Cardiac fibroblast (primary cell): ENCODE data around the gene DNAJC27.

Source experiments
- DNase-seq, 2 donors: peaks; one replicate each; pipeline versions ENCODE4 v3.0.0 to v3.0.0-alpha.2; 2010; ENCODE audit warnings: low read depth in 2 of 2
- H3K4me3 ChIP-seq, 2 donors: replicated peaks in 1 of 2; 1 replicate in 1 of 2; 2 replicates in 1 of 2; pipeline ENCODE4 v1.5.1; 2011; ENCODE audit warnings: low read depth in 2 of 2, low read length in 2 of 2, mild to moderate bottlenecking in 2 of 2, moderate library complexity in 1 of 2
- TF ChIP-seq, protein P1 (sequence below): IDR thresholded peaks from one replicate; pipeline ENCODE4 v1.5.1; 2011; ENCODE audit warnings: low read depth, mild to moderate bottlenecking, low read length, inconsistent platforms

Gene DNAJC27

GRCh38 chr2:24971286-24971535 lies 544 bp downstream of the DNAJC27 start:
- DNase-seq, result no peak

GRCh38 chr2:24970483-24971285 lies 1.1 kb downstream of the DNAJC27 start:
- peak overlapping the region; percentile 83 to 87 for H3K4me3 ChIP-seq
- TF ChIP-seq, protein P1, sequence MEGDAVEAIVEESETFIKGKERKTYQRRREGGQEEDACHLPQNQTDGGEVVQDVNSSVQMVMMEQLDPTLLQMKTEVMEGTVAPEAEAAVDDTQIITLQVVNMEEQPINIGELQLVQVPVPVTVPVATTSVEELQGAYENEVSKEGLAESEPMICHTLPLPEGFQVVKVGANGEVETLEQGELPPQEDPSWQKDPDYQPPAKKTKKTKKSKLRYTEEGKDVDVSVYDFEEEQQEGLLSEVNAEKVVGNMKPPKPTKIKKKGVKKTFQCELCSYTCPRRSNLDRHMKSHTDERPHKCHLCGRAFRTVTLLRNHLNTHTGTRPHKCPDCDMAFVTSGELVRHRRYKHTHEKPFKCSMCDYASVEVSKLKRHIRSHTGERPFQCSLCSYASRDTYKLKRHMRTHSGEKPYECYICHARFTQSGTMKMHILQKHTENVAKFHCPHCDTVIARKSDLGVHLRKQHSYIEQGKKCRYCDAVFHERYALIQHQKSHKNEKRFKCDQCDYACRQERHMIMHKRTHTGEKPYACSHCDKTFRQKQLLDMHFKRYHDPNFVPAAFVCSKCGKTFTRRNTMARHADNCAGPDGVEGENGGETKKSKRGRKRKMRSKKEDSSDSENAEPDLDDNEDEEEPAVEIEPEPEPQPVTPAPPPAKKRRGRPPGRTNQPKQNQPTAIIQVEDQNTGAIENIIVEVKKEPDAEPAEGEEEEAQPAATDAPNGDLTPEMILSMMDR, result no peak
- peak; percentile 53 to 55 for DNase-seq

More at GRCh38 chr2:24971286-24971535, 544 bp downstream of the DNAJC27 start:
- TF ChIP-seq, protein P1, result no peak
- H3K4me3 ChIP-seq, result peak overlapping the region; percentile 83 to 87

DNA sequence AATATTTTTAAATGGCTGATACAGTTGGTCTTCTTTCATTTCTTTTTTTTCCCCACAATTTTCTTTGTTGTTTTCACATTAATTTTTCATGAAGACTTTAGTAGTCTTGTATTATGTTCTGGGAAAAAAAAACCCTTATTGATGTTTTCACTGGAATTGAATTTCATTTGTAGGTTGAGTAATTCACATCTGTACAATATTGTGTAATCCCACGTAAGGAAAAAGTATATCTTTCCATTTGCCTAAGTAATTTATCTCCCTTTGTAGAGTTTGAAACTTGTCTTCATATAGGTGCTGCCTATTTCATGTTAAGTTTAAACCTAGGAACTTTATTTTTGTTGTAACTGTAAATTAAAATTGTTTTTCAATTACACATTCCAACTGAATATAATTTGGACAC lies 2.0 kb downstream of the DNAJC27 start:
- DNase-seq, result peak; percentile 15 to 33
- no peak overlapping the region for H3K4me3 ChIP-seq
- TF ChIP-seq, protein P1, result no peak

GRCh38 chr2:24961903-24962302 lies 9.9 kb downstream of the DNAJC27 start:
- TF ChIP-seq, protein P1, result no peak
- no peak for DNase-seq

GRCh38 chr2:24959761-24960160 lies 12.0 kb downstream of the DNAJC27 start:
- DNase-seq, result no peak
- H3K4me3 ChIP-seq, result no peak overlapping the region
- TF ChIP-seq, protein P1, result no peak

More at GRCh38 chr2:24961903-24962302, 9.9 kb downstream of the DNAJC27 start:
- no peak overlapping the region for H3K4me3 ChIP-seq

DNA sequence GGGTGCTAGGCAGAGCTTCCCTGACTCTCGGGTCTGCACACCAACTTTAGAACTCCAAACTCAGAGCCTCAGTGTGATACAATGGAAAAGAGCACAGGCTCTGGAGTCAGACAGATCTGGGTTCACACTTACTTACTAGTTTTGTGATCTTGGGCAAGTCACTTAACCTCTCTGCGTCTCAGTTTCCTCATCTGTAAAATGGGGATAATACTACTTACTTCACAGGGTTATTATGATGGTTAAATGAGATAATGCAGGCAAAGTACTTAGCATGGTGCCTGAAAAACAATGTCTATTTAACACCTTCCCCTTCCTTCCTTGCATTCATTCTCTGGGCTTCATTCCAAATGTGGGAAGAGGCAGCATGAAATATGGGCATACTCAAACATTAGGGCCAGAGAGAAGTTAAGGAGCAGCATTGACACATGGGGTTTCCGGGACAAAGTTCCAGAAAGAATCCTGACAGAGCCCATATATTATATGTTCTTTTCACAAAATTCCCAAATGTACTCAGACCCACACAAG lies 13.3 kb downstream of the DNAJC27 start:
- TF ChIP-seq, protein P1, result no peak
- DNase-seq, result peak in 1 of 2 donors; percentile 4
- H3K4me3 ChIP-seq, result no peak overlapping the region

DNA sequence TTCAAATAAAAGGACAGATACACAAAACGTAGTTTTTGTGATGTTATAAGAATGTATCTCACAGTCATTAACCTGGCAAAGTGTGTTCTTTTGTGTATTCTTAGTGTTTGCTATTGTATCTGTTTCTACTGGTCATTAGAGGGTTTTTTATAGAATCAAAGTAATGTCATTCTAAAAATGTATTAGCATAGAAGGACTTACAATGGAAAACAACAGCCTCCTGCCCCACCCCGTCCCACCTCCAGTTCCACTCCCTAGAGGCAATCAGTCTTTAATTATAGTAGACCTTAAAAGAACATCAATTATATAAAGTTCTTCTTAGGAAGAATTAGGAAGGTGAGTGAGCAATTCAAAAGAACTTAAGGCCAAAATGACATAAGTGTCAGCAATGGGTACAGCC lies 13.8 kb downstream of the DNAJC27 start:
- TF ChIP-seq, protein P1, result no peak
- no peak for DNase-seq
- H3K4me3 ChIP-seq, result no peak overlapping the region
